Ascending aorta (tissue), 2 donors: ENCODE results near the gene DOCK3. TPM values are rescaled to one million over a fixed set of nuclear protein-coding genes. Genes with fewer than 3 reads are reported as not detected.
"Not testable (repeated sequence)": the region's sequence is repeated elsewhere in the genome, so short reads cannot be mapped to it uniquely, and the experiment has no call there.

Source experiments
- DNase-seq, 2 donors: peaks; one replicate each; pipeline ENCODE4 v3.0.0-alpha.2; 2019; ENCODE audit warnings: low spot score in 2 of 2
- H3K27ac ChIP-seq, 2 donors: fragments of 200-600 bp; sonication (generic); one replicate each; pipeline ENCODE4 v1.5.1; 2016 to 2017; ENCODE audit warnings: mild to moderate bottlenecking in 1 of 2
- H3K27me3 ChIP-seq: fragments of 200-600 bp; sonication (generic); one replicate; pipeline ENCODE4 v1.5.1; 2017
- H3K36me3 ChIP-seq, 2 donors: fragments of 200-600 bp; sonication (generic); one replicate each; pipeline ENCODE4 v1.5.1; 2016
- H3K4me1 ChIP-seq, 2 donors: fragments of 200-600 bp; sonication (generic); one replicate each; pipeline ENCODE4 v1.5.1; 2016 to 2017; ENCODE audit warnings: mild to moderate bottlenecking in 1 of 2
- H3K4me3 ChIP-seq, 2 donors: fragments of 200-600 bp; sonication (generic); one replicate each; pipeline ENCODE4 v1.5.1; 2016 to 2017; ENCODE audit warnings: mild to moderate bottlenecking in 1 of 2
- H3K9me3 ChIP-seq, 2 donors: fragments of 200-600 bp; sonication (generic); one replicate each; pipeline ENCODE4 v1.5.1; 2016
- CTCF ChIP-seq, 3 experiments: fragments of 200-600 bp in 2 of 3; fragments of 450-650 bp in 1 of 3; sonication (generic) in 2 of 3; IDR thresholded peaks; one replicate each; pipeline ENCODE4 v1.5.1; 2016 to 2019; ENCODE audit warnings: antibody characterized with exemption in 3 of 3, mild to moderate bottlenecking in 1 of 3, moderate library complexity in 1 of 3
- intact Hi-C: fragments of 100-400 bp; cut with DNase I; formaldehyde crosslinking; loops from one replicate; pipeline ENCODE4 v1.15.1; 2023
- total RNA-seq: library from RNA; depleted of rRNA; stranded (reverse); fragments of >200 nt; gene quantifications from one replicate; pipeline ENCODE4 v1.1.0, GENCODE V29; 2016

Gene DOCK3
- total RNA-seq, 1 donor from 2014 or later, result 3.9 TPM

- no peak for TF ChIP-seq CTCF (IDR thresholded peaks at IDR 0.05)
- intact Hi-C loops, result loop anchor here (2.0 to 10.0 kb wide), 2 partner anchors 57 to 701 kb away; partner anchors contain the start of gene MAPKAPK3
- H3K4me1 ChIP-seq, result no peaks in the 10 kb centered on the region
- no peaks in the 10 kb centered on the region for H3K36me3 ChIP-seq
- no peak overlapping the region for H3K4me3 ChIP-seq
- H3K9me3 ChIP-seq, result no peaks in the 10 kb centered on the region
- H3K27ac ChIP-seq, result no peak overlapping the region
- DNase-seq, result no peak
- no peaks in the 10 kb centered on the region for H3K27me3 ChIP-seq
Measured at GRCh38 chr3:50673931-50674330, 796 bp upstream of the DOCK3 start.

GRCh38 chr3:50675179-50676030, 678 bp downstream of the DOCK3 start:
- Histone ChIP-seq H3K27me3 (no peaks in the 10 kb centered on the region), H3K36me3 (no peaks in the 10 kb centered on the region), H3K27ac (no peak overlapping the region), H3K4me3 (peak overlapping the region; percentile 67), H3K4me1 (no peaks in the 10 kb centered on the region), H3K9me3 (no peaks in the 10 kb centered on the region)
- intact Hi-C loops, result loop anchor here (2.0 to 10.0 kb wide), 2 partner anchors 59 to 699 kb away; partner anchors contain the start of gene MAPKAPK3
- no peak for DNase-seq
- TF ChIP-seq CTCF (IDR thresholded peaks at IDR 0.05), result no peak

- intact Hi-C loops, result loop anchor here (10.0 kb wide), 1 partner anchor 699 kb away; no protein-coding TSS in a partner anchor
- Histone ChIP-seq H3K27ac (no peak overlapping the region), H3K9me3 (no peaks in the 10 kb centered on the region), H3K4me3 (no peak overlapping the region), H3K27me3 (no peaks in the 10 kb centered on the region), H3K4me1 (no peaks in the 10 kb centered on the region), H3K36me3 (no peaks in the 10 kb centered on the region)
- DNase-seq, result no peak
- no peak for TF ChIP-seq CTCF (IDR thresholded peaks at IDR 0.05)
Measured at GRCh38 chr3:50676031-50676705, 1.4 kb downstream of the DOCK3 start.

- Histone ChIP-seq H3K27ac (no peak overlapping the region), H3K4me3 (no peak overlapping the region), H3K9me3 (no peaks in the 10 kb centered on the region), H3K4me1 (no peaks in the 10 kb centered on the region), H3K36me3 (no peaks in the 10 kb centered on the region), H3K27me3 (no peaks in the 10 kb centered on the region)
- intact Hi-C loops, result no loop called here
- no peak for DNase-seq
- no peak for TF ChIP-seq CTCF (IDR thresholded peaks at IDR 0.05)
Measured at GRCh38 chr3:50687127-50687751, 12.5 kb downstream of the DOCK3 start.

- no peak for TF ChIP-seq CTCF (IDR thresholded peaks at IDR 0.05)
- no peak for DNase-seq
- Histone ChIP-seq H3K9me3 (no peaks in the 10 kb centered on the region), H3K4me3 (no peak overlapping the region), H3K27me3 (no peaks in the 10 kb centered on the region), H3K27ac (no peak overlapping the region), H3K4me1 (no peaks in the 10 kb centered on the region), H3K36me3 (no peaks in the 10 kb centered on the region)
- intact Hi-C loops, result no loop called here
Measured at GRCh38 chr3:50687916-50688315, 13.2 kb downstream of the DOCK3 start.

- DNase-seq, intact Hi-C loops: not testable (repeated sequence)
Measured at GRCh38 chr3:50688602-50689001, 13.9 kb downstream of the DOCK3 start.

More at GRCh38 chr3:50688602-50689001, 13.9 kb downstream of the DOCK3 start:
- not testable (repeated sequence) for H3K27me3 ChIP-seq, H3K36me3 ChIP-seq, H3K4me1 ChIP-seq, H3K4me3 ChIP-seq, H3K9me3 ChIP-seq, H3K27ac ChIP-seq
